Measurements from ENCODE around the gene PRKAG2.

- TF ChIP-seq EZH2 (IDR thresholded peaks at IDR 0.05; ENCODE audit: low read length, unreplicated experiment): no peak
- TF ChIP-seq, protein P1, sequence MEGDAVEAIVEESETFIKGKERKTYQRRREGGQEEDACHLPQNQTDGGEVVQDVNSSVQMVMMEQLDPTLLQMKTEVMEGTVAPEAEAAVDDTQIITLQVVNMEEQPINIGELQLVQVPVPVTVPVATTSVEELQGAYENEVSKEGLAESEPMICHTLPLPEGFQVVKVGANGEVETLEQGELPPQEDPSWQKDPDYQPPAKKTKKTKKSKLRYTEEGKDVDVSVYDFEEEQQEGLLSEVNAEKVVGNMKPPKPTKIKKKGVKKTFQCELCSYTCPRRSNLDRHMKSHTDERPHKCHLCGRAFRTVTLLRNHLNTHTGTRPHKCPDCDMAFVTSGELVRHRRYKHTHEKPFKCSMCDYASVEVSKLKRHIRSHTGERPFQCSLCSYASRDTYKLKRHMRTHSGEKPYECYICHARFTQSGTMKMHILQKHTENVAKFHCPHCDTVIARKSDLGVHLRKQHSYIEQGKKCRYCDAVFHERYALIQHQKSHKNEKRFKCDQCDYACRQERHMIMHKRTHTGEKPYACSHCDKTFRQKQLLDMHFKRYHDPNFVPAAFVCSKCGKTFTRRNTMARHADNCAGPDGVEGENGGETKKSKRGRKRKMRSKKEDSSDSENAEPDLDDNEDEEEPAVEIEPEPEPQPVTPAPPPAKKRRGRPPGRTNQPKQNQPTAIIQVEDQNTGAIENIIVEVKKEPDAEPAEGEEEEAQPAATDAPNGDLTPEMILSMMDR (conservative IDR thresholded peaks at IDR 0.05; ENCODE audit: low read depth, low read length): no peak
Observed at GRCh38 chr7:151813445-151813844, 63.5 kb downstream of the PRKAG2 start.

Measured in PC-3 (cell line).